Loucy (cell line): Measurements from ENCODE around the gene CLDN20.
"Not testable (repeated sequence)": the region's sequence is repeated elsewhere in the genome, so short reads cannot be mapped to it uniquely, and the experiment has no call there.

Source experiments
- H2AFZ ChIP-seq: fragments of 200-600 bp; sonication (generic); 2 replicates; pipeline ENCODE4 v1.6.0; 2016; ENCODE audit warnings: antibody characterized with exemption, mild to moderate bottlenecking, low read length, moderate library complexity
- H3F3A ChIP-seq: fragments of 200-600 bp; 2 replicates; pipeline ENCODE4 v1.6.0; 2016; ENCODE audit warnings: antibody characterized with exemption, low read depth, mild to moderate bottlenecking
- H3K27me3 ChIP-seq: fragments of 200-600 bp; sonication (generic); 2 replicates; pipeline ENCODE4 v1.6.1; 2014; ENCODE audit warnings: low read length, mild to moderate bottlenecking; ENCODE audit not compliant: insufficient read depth, poor library complexity, severe bottlenecking
- H3K36me3 ChIP-seq: fragments of 200-600 bp; sonication (generic); 2 replicates; pipeline ENCODE4 v1.6.1; 2016; ENCODE audit warnings: low read length; ENCODE audit not compliant: insufficient read depth
- H3K4me1 ChIP-seq: fragments of 200-600 bp; sonication (generic); 2 replicates; pipeline ENCODE4 v1.5.1; 2014; ENCODE audit warnings: low read length, mild to moderate bottlenecking; ENCODE audit not compliant: insufficient read depth, poor library complexity, severe bottlenecking
- H3K4me2 ChIP-seq: fragments of 200-600 bp; sonication (generic); 2 replicates; pipeline ENCODE4 v1.6.0; 2014; ENCODE audit warnings: antibody characterized with exemption, low read length, low read depth, mild to moderate bottlenecking; ENCODE audit not compliant: poor library complexity, severe bottlenecking
- H3K4me3 ChIP-seq: fragments of 200-600 bp; sonication (generic); 2 replicates; pipeline ENCODE4 v1.5.1; 2014; ENCODE audit warnings: low read length, mild to moderate bottlenecking, mixed read lengths; ENCODE audit not compliant: poor library complexity, severe bottlenecking
- H3K79me2 ChIP-seq: fragments of 200-600 bp; sonication (generic); 2 replicates; pipeline ENCODE4 v1.6.1; 2014; ENCODE audit warnings: low read length; ENCODE audit not compliant: insufficient read depth
- H3K9ac ChIP-seq: fragments of 200-600 bp; sonication (generic); 2 replicates; pipeline ENCODE4 v1.6.0; 2014; ENCODE audit warnings: mild to moderate bottlenecking, low read depth, low read length, moderate library complexity; ENCODE audit not compliant: poor library complexity, severe bottlenecking
- H3K9me2 ChIP-seq: fragments of 200-600 bp; sonication (generic); replicated peaks from 2 replicates; pipeline ENCODE4 v1.6.1; 2016; ENCODE audit warnings: low read depth, low read length, mixed read lengths
- H3K9me3 ChIP-seq: fragments of 200-600 bp; sonication (generic); 2 replicates; pipeline ENCODE4 v1.6.1; 2014; ENCODE audit warnings: mild to moderate bottlenecking, antibody characterized with exemption, low read length, low read depth; ENCODE audit not compliant: insufficient read depth
- H4K20me1 ChIP-seq: fragments of 200-600 bp; sonication (generic); 2 replicates; pipeline ENCODE4 v1.6.0; 2014; ENCODE audit warnings: antibody characterized with exemption, low read length, mild to moderate bottlenecking; ENCODE audit not compliant: insufficient read depth, poor library complexity, severe bottlenecking
- EZH2phosphoT487 ChIP-seq: fragments of 200-600 bp; IDR thresholded peaks from 2 replicates; pipeline ENCODE4 v1.6.1; 2018; ENCODE audit warnings: antibody characterized with exemption, mild to moderate bottlenecking, moderate library complexity, borderline replicate concordance
- TF ChIP-seq, protein P1 (sequence below): fragments of 200-600 bp; sonication (generic); conservative IDR thresholded peaks from 2 replicates; pipeline ENCODE4 v1.5.1; 2014; ENCODE audit warnings: mild to moderate bottlenecking, antibody characterized with exemption, low read length

CLDN20 gene

DNA sequence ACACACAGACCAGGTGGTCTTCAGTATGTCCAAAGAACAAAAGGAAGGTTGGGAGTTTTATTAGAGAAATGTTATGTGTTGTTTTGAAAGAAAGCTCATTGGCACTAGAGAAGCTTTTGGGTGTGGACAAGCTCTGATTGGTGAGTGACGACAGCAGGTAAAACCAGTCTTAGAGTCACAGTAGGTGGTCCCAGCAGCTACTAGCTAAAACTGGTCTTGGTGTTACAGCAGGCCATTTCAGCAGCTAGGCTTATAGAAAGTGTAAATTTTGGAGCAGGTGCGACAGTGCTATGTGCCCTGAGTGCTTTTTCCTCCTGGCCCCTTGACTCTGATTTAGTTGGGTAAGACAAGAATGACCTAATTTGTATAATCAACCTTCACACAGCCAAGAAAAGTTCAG lies 3.6 kb downstream of the CLDN20 start:
- Histone ChIP-seq H2AFZ (no peak overlapping the region), H3K36me3 (peaks cover 24% of the 10 kb centered on the region; the same call in 1 of the 2 replicates), H3K27me3 (no peaks in the 10 kb centered on the region), H3F3A (no peaks in the 10 kb centered on the region), H3K4me3 (no peak overlapping the region), H3K4me2 (no peak overlapping the region), H3K9me2 (no peaks in the 10 kb centered on the region), H3K9me3 (no peaks in the 10 kb centered on the region), H3K9ac (no peak overlapping the region), H3K79me2 (no peaks in the 10 kb centered on the region), H4K20me1 (no peaks in the 10 kb centered on the region), H3K4me1 (no peaks in the 10 kb centered on the region)
- TF ChIP-seq, protein P1, sequence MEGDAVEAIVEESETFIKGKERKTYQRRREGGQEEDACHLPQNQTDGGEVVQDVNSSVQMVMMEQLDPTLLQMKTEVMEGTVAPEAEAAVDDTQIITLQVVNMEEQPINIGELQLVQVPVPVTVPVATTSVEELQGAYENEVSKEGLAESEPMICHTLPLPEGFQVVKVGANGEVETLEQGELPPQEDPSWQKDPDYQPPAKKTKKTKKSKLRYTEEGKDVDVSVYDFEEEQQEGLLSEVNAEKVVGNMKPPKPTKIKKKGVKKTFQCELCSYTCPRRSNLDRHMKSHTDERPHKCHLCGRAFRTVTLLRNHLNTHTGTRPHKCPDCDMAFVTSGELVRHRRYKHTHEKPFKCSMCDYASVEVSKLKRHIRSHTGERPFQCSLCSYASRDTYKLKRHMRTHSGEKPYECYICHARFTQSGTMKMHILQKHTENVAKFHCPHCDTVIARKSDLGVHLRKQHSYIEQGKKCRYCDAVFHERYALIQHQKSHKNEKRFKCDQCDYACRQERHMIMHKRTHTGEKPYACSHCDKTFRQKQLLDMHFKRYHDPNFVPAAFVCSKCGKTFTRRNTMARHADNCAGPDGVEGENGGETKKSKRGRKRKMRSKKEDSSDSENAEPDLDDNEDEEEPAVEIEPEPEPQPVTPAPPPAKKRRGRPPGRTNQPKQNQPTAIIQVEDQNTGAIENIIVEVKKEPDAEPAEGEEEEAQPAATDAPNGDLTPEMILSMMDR, result no peak
- TF ChIP-seq EZH2phosphoT487, result no peak

DNA sequence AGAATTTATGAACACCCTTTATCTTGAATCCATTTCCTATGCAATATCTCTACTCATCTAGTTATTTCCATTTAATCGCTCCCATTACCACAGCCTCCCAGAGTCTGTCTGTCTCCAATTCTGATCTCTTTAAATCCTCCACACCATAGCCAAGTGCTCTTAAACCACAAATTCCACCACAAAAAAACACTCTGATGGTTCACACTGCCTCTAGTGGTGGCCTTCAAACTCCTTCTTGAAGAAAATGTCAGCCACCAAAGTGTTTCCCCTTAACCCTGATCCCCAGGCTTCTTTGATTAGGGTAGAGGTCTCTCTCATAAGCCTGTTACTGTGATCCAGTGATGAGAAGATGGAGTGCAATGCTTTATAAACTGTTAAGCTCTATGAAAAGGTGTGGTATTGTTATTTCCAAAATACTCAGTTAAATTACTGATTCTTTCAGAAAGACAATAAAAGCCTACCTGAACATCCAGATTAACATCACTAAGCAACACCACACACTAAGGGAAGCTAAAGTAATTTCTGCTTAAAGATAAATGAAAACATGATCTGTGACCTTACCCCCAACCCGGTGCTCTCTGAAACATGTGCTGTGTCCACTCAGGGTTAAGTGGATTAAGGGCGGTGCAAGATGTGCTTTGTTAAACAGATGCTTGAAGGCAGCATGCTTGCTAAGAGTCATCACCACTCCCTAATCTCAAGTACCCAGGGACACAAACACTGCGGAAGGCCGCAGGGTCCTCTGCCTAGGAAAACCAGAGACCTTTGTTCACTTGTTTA lies 4.5 kb downstream of the CLDN20 start:
- H3F3A ChIP-seq, H3K9ac ChIP-seq, H3K4me2 ChIP-seq, H3K9me3 ChIP-seq, H2AFZ ChIP-seq, H3K4me1 ChIP-seq, H3K4me3 ChIP-seq, H3K27me3 ChIP-seq, H4K20me1 ChIP-seq, H3K79me2 ChIP-seq, H3K9me2 ChIP-seq: not testable (repeated sequence)
- H3K36me3 ChIP-seq, result peaks cover 30% of the 10 kb centered on the region; the same call in 1 of the 2 replicates
- TF ChIP-seq, protein P1, result peak; percentile 78

GRCh38 chr6:155269765-155270164 lies 6.0 kb downstream of the CLDN20 start:
- TF ChIP-seq EZH2phosphoT487, result no peak
- TF ChIP-seq, protein P1, result no peak
- Histone ChIP-seq H3K79me2 (no peaks in the 10 kb centered on the region), H3K4me1 (peaks cover 12% of the 10 kb centered on the region), H3K4me3 (no peak overlapping the region), H3K9me2 (no peaks in the 10 kb centered on the region), H3F3A (no peaks in the 10 kb centered on the region), H2AFZ (no peak overlapping the region), H3K36me3 (peaks cover 26% of the 10 kb centered on the region; the same call in 1 of the 2 replicates), H4K20me1 (no peaks in the 10 kb centered on the region), H3K4me2 (no peak overlapping the region), H3K9ac (no peak overlapping the region), H3K9me3 (no peaks in the 10 kb centered on the region), H3K27me3 (no peaks in the 10 kb centered on the region)
